Measurements from ENCODE around the gene SPNS3. TPM values are rescaled to one million over a fixed set of nuclear protein-coding genes. Genes with fewer than 3 reads are reported as not detected.

SPNS3 gene
- total and polyA plus RNA-seq, 4 donors = 0.40 to 1.6 (median 0.52) TPM

DNA sequence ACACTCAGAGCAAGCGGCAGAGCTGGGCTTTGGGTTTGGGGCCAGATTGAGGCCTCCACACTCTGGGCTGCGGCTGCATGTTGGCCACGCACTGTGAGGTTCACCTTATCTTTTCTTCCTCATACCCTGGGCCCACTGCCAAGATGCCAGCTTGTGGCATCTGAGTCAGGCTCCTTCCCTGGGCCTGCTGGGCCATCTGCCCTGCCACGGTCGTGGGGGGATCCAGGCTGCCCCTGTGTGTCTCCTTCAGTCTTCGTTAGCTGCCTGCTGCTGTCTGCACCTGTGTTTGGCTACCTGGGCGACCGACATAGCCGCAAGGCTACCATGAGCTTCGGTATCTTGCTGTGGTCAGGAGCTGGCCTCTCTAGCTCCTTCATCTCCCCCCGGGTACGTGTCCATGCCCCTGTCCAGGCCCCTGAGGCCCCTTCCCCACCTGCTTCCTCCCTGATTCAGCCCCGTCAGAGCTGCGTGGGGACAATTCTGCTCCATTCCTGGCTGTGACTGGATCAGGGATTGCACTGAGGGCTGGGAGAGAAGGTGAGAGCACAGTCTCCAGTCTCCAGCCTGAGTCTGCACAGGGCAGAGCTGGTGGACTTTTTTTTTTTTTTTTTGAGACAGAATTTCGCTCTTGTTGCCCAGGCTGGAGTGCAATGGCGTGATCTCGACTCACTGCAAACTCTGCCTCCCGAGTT, 11.2 kb downstream of the SPNS3 start:
- no peaks in the 10 kb centered on the region for H3K9me3 ChIP-seq (ENCODE audit: control insufficient read depth in 4 of 4, insufficient read depth in 3 of 4, low read length in 3 of 4)
- H3K4me3 ChIP-seq = no peak overlapping the region
- peaks cover 0 to 16% (median 11%) of the 10 kb centered on the region in 5 donors for H3K4me1 ChIP-seq (ENCODE audit: control insufficient read depth in 5 of 5, insufficient read depth in 5 of 5, low read length in 5 of 5)
- peak overlapping the region in 1 of 2 donors; percentile 8 for H3K27ac ChIP-seq (ENCODE audit: low read depth in 1 of 2, low read length in 1 of 2)
- DNase-seq = peak in 1 of 3 donors; percentile 32
- no peaks in the 10 kb centered on the region for H3K27me3 ChIP-seq (ENCODE audit: control insufficient read depth in 3 of 3, insufficient read depth in 3 of 3, low read length in 2 of 3)
- H3K9ac ChIP-seq (ENCODE audit: insufficient read depth in 1 of 2, low read length in 2 of 2) = no peak overlapping the region
- 49 to 63% methylated on average over 18 of the region's 18 CpGs for WGBS, 2 donors
- TF ChIP-seq, protein P1, sequence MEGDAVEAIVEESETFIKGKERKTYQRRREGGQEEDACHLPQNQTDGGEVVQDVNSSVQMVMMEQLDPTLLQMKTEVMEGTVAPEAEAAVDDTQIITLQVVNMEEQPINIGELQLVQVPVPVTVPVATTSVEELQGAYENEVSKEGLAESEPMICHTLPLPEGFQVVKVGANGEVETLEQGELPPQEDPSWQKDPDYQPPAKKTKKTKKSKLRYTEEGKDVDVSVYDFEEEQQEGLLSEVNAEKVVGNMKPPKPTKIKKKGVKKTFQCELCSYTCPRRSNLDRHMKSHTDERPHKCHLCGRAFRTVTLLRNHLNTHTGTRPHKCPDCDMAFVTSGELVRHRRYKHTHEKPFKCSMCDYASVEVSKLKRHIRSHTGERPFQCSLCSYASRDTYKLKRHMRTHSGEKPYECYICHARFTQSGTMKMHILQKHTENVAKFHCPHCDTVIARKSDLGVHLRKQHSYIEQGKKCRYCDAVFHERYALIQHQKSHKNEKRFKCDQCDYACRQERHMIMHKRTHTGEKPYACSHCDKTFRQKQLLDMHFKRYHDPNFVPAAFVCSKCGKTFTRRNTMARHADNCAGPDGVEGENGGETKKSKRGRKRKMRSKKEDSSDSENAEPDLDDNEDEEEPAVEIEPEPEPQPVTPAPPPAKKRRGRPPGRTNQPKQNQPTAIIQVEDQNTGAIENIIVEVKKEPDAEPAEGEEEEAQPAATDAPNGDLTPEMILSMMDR (IDR thresholded peaks at IDR 0.05; ENCODE audit: control extremely low read depth, extremely low read depth) = no peak
- ATAC-seq (ENCODE audit: insufficient read depth, low FRiP score) = no peak
- no peaks in the 10 kb centered on the region for H3K36me3 ChIP-seq (ENCODE audit: control insufficient read depth in 4 of 4, insufficient read depth in 4 of 4, low read length in 4 of 4)

DNA sequence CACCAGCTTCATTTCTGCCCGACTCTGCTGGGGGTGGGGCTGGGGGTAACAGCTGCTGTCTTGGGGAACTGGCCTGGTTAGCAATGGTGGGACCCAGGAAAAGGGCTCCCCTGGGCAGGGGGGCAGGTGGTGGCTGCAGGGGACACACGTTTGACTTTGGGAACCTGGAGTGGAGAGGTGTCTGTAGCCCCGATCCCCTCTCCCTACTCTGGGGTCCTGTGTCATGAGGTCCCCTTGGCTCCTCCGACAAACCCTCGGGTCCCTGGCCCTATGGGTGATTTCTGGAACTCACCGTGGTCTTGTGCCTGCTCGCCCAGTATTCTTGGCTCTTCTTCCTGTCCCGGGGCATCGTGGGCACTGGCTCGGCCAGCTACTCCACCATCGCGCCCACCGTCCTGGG, 12.0 kb downstream of the SPNS3 start:
- no peak overlapping the region for H3K9ac ChIP-seq (ENCODE audit: insufficient read depth in 1 of 2, low read length in 2 of 2)
- no peak overlapping the region for H3K4me3 ChIP-seq
- no peaks in the 10 kb centered on the region for H3K36me3 ChIP-seq (ENCODE audit: control insufficient read depth in 4 of 4, insufficient read depth in 4 of 4, low read length in 4 of 4)
- no peak for ATAC-seq (ENCODE audit: insufficient read depth, low FRiP score)
- H3K27ac ChIP-seq (ENCODE audit: low read depth in 1 of 2, low read length in 1 of 2) = no peak overlapping the region
- TF ChIP-seq, protein P1 (IDR thresholded peaks at IDR 0.05; ENCODE audit: control extremely low read depth, extremely low read depth) = no peak
- H3K4me1 ChIP-seq (ENCODE audit: control insufficient read depth in 5 of 5, insufficient read depth in 5 of 5, low read length in 5 of 5) = peaks cover 0 to 15% (median 11%) of the 10 kb centered on the region in 5 donors
- H3K27me3 ChIP-seq (ENCODE audit: control insufficient read depth in 3 of 3, insufficient read depth in 3 of 3, low read length in 2 of 3) = no peaks in the 10 kb centered on the region
- DNase-seq = no peak
- 91 to 93% methylated on average over 13 of the region's 13 CpGs for whole genome bisulfite sequencing, 2 donors
- H3K9me3 ChIP-seq (ENCODE audit: control insufficient read depth in 4 of 4, insufficient read depth in 3 of 4, low read length in 3 of 4) = no peaks in the 10 kb centered on the region

DNA sequence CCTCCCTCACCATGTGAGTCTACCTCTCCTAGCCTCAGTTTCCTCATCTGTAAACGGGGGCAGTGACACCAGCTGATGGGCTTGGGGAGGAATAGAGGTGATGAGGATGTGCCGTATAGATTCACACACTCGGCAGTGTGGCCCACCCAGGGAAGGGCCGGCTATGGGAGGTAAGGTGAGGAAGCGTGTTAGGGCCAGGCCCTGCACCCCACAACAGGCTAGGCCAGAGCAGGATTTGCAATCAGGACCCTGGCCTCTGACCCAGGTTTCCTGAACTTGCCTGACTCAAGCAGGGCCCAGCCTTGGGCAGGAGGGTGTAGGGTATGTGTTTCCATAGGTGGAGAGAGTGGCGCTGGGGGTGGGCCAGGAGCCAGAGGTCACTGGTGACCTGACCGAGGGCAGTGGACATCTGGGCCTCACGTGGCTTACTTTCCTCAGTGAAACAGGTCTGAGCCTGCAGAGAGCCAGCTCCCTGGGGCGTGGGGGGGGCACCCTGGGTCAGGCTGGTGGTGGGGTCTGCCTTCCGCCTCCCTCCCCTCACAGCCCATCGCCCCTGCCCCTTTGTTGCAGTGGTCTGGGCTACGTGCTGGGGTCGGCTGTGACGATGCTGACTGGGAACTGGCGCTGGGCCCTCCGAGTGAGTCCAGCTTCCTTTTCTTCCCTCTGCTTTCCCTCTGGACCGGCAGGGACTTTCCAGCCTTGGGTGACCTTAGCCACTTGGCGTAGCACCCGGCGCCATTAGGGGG, 12.8 kb downstream of the SPNS3 start:
- 83 to 89% methylated on average over 20 of the region's 20 CpGs for WGBS, 2 donors
- Histone ChIP-seq H3K4me3 (no peak overlapping the region), H3K27me3 (ENCODE audit: control insufficient read depth in 3 of 3, insufficient read depth in 3 of 3, low read length in 2 of 3) (no peaks in the 10 kb centered on the region), H3K4me1 (ENCODE audit: control insufficient read depth in 5 of 5, insufficient read depth in 5 of 5, low read length in 5 of 5) (peaks cover 0 to 15% (median 6%) of the 10 kb centered on the region in 5 donors), H3K9ac (ENCODE audit: insufficient read depth in 1 of 2, low read length in 2 of 2) (no peak overlapping the region), H3K9me3 (ENCODE audit: control insufficient read depth in 4 of 4, insufficient read depth in 3 of 4, low read length in 3 of 4) (no peaks in the 10 kb centered on the region), H3K27ac (ENCODE audit: low read depth in 1 of 2, low read length in 1 of 2) (no peak overlapping the region), H3K36me3 (ENCODE audit: control insufficient read depth in 4 of 4, insufficient read depth in 4 of 4, low read length in 4 of 4) (no peaks in the 10 kb centered on the region)
- TF ChIP-seq, protein P1 (IDR thresholded peaks at IDR 0.05; ENCODE audit: control extremely low read depth, extremely low read depth) = no peak
- DNase-seq = no peak
- ATAC-seq (ENCODE audit: insufficient read depth, low FRiP score) = no peak
